Activated naive CD8-positive, alpha-beta T cell treated with anti-CD3 and anti-CD28 coated beads, Interleukin-2, amount 50 U/mL, for 24 hours (primary cell): ENCODE results near the gene PRELID3B.
A peak's percentile ranks its signal among the peaks of the same experiment; 100 is the strongest.
"Not testable (repeated sequence)": the region's sequence is repeated elsewhere in the genome, so short reads cannot be mapped to it uniquely, and the experiment has no call there.

ENCODE experiments used
- ATAC-seq: fragments of 150-1000 bp; cut with Tn5 transposase; one replicate; pipeline ENCODE4 v1.10.0; 2021
- DNase-seq: peaks from one replicate; pipeline ENCODE4 v3.0.0; 2021
- H3K27ac Mint-ChIP-seq: one replicate; pipeline ENCODE4 v1.8.0; 2021; ENCODE audit warnings: mild to moderate bottlenecking, mixed read lengths
- H3K27me3 Mint-ChIP-seq: one replicate; pipeline ENCODE4 v1.8.0; 2021; ENCODE audit warnings: mixed read lengths
- H3K36me3 Mint-ChIP-seq: one replicate; pipeline ENCODE4 v1.8.0; 2021; ENCODE audit warnings: low read depth, mixed read lengths
- H3K4me1 Mint-ChIP-seq: one replicate; pipeline ENCODE4 v1.8.0; 2021; ENCODE audit warnings: mixed read lengths
- H3K4me3 Mint-ChIP-seq: one replicate; pipeline ENCODE4 v1.8.0; 2021; ENCODE audit warnings: mild to moderate bottlenecking, moderate library complexity, mixed read lengths
- H3K9me3 Mint-ChIP-seq: one replicate; pipeline ENCODE4 v1.8.0; 2021; ENCODE audit warnings: mixed read lengths

Gene PRELID3B

GRCh38 chr20:59013959-59014608 is 28.5 kb downstream of the PRELID3B start:
- peaks cover 46% of the 10 kb centered on the region for H3K4me1 Mint-ChIP-seq
- H3K27me3 Mint-ChIP-seq: no peaks in the 10 kb centered on the region
- no peaks in the 10 kb centered on the region for H3K36me3 Mint-ChIP-seq
- H3K4me3 Mint-ChIP-seq: no peak overlapping the region
- DNase-seq (no peak), ATAC-seq (peak; percentile 29)
- H3K9me3 Mint-ChIP-seq: no peaks in the 10 kb centered on the region
- H3K27ac Mint-ChIP-seq: peak overlapping the region; percentile 29

GRCh38 chr20:59013031-59013951 is 29.3 kb downstream of the PRELID3B start:
- peaks cover 46% of the 10 kb centered on the region for H3K4me1 Mint-ChIP-seq
- DNase-seq (no peak), ATAC-seq (no peak)
- H3K36me3 Mint-ChIP-seq: no peaks in the 10 kb centered on the region
- H3K27me3 Mint-ChIP-seq: no peaks in the 10 kb centered on the region
- H3K9me3 Mint-ChIP-seq: no peaks in the 10 kb centered on the region
- H3K27ac Mint-ChIP-seq: no peak overlapping the region
- H3K4me3 Mint-ChIP-seq: no peak overlapping the region

- H3K27ac Mint-ChIP-seq, H3K4me3 Mint-ChIP-seq, DNase-seq, ATAC-seq, H3K27me3 Mint-ChIP-seq, H3K9me3 Mint-ChIP-seq, H3K36me3 Mint-ChIP-seq: not testable (repeated sequence)
- H3K4me1 Mint-ChIP-seq: peaks cover 43% of the 10 kb centered on the region
Observed at GRCh38 chr20:59011874-59012157, 30.8 kb downstream of the PRELID3B start.

GRCh38 chr20:59010995-59011873 is 31.4 kb downstream of the PRELID3B start:
- ATAC-seq: no peak
- H3K27me3 Mint-ChIP-seq: no peaks in the 10 kb centered on the region
- H3K36me3 Mint-ChIP-seq: no peaks in the 10 kb centered on the region
- H3K4me3 Mint-ChIP-seq: no peak overlapping the region
- DNase-seq: no peak
- no peaks in the 10 kb centered on the region for H3K9me3 Mint-ChIP-seq
- H3K4me1 Mint-ChIP-seq: peaks cover 37% of the 10 kb centered on the region
- H3K27ac Mint-ChIP-seq: no peak overlapping the region

- Mint-ChIP-seq H3K4me3 (no peak overlapping the region), H3K9me3 (no peaks in the 10 kb centered on the region), H3K36me3 (no peaks in the 10 kb centered on the region), H3K27me3 (no peaks in the 10 kb centered on the region), H3K27ac (no peak overlapping the region), H3K4me1 (peaks cover 38% of the 10 kb centered on the region)
- ATAC-seq (no peak), DNase-seq (no peak)
Observed at GRCh38 chr20:59010321-59010994, 32.1 kb downstream of the PRELID3B start.

GRCh38 chr20:59008715-59009336 is 33.8 kb downstream of the PRELID3B start:
- ATAC-seq (no peak), DNase-seq (no peak)
- no peak overlapping the region for H3K4me3 Mint-ChIP-seq
- no peaks in the 10 kb centered on the region for H3K27me3 Mint-ChIP-seq
- H3K4me1 Mint-ChIP-seq: peaks cover 43% of the 10 kb centered on the region
- H3K27ac Mint-ChIP-seq: no peak overlapping the region
- no peaks in the 10 kb centered on the region for H3K9me3 Mint-ChIP-seq
- H3K36me3 Mint-ChIP-seq: peaks cover 4% of the 10 kb centered on the region

GRCh38 chr20:59007665-59008511 is 34.7 kb downstream of the PRELID3B start:
- peaks cover 6% of the 10 kb centered on the region for H3K36me3 Mint-ChIP-seq
- H3K4me3 Mint-ChIP-seq: peak overlapping the region; percentile 73
- ATAC-seq (no peak), DNase-seq (peak; percentile 42)
- peak overlapping the region; percentile 71 for H3K27ac Mint-ChIP-seq
- no peaks in the 10 kb centered on the region for H3K9me3 Mint-ChIP-seq
- no peaks in the 10 kb centered on the region for H3K27me3 Mint-ChIP-seq
- peaks cover 40% of the 10 kb centered on the region for H3K4me1 Mint-ChIP-seq

GRCh38 chr20:59006864-59007664 is 35.5 kb downstream of the PRELID3B start, which contains the start of gene CTSZ:
Gene CTSZ, minus strand, starts transcription at chr20:59007254. Its CDS starts 126 bp downstream, at chr20:59007128.
- Mint-ChIP-seq H3K9me3 (no peaks in the 10 kb centered on the region), H3K4me3 (peak within 1 kb of the TSS; percentile 78), H3K27me3 (no peaks in the 10 kb centered on the region)

GRCh38 chr20:59006167-59006863 is 36.3 kb downstream of the PRELID3B start:
- Mint-ChIP-seq H3K27ac (peak overlapping the region; percentile 64), H3K9me3 (no peaks in the 10 kb centered on the region), H3K36me3 (peaks cover 6% of the 10 kb centered on the region), H3K4me3 (peak overlapping the region; percentile 78), H3K27me3 (no peaks in the 10 kb centered on the region), H3K4me1 (peaks cover 37% of the 10 kb centered on the region)
- DNase-seq (no peak), ATAC-seq (no peak)

More at GRCh38 chr20:59006864-59007664, 35.5 kb downstream of the PRELID3B start, which contains the start of gene CTSZ:
- ATAC-seq: peak; percentile 60
- H3K36me3 Mint-ChIP-seq: peaks cover 6% of the 10 kb centered on the region
- H3K27ac Mint-ChIP-seq: peak within 1 kb of the TSS; percentile 71
- DNase-seq: peak; percentile 58
- H3K4me1 Mint-ChIP-seq: peaks cover 41% of the 10 kb centered on the region

- Mint-ChIP-seq H3K27ac (no peak overlapping the region), H3K4me3 (peak overlapping the region; percentile 78), H3K36me3 (peaks cover 6% of the 10 kb centered on the region), H3K9me3 (no peaks in the 10 kb centered on the region), H3K27me3 (no peaks in the 10 kb centered on the region), H3K4me1 (peaks cover 34% of the 10 kb centered on the region)
- DNase-seq (no peak), ATAC-seq (no peak)
Observed at GRCh38 chr20:59005523-59006166, 36.9 kb downstream of the PRELID3B start.

GRCh38 chr20:59004763-59005522 is 37.6 kb downstream of the PRELID3B start:
- ATAC-seq (peak; percentile 48), DNase-seq (peak; percentile 47)
- Mint-ChIP-seq H3K36me3 (peaks cover 8% of the 10 kb centered on the region), H3K27ac (peak overlapping the region; percentile 82), H3K4me1 (peaks cover 34% of the 10 kb centered on the region), H3K27me3 (no peaks in the 10 kb centered on the region), H3K9me3 (no peaks in the 10 kb centered on the region), H3K4me3 (peak overlapping the region; percentile 78)
